Tibial nerve (tissue), 4 donors: ENCODE measurements around the gene PARP1. TPM values are rescaled to one million over a fixed set of nuclear protein-coding genes. Genes with fewer than 3 reads are reported as not detected.
"Not testable (repeated sequence)": the region's sequence is repeated elsewhere in the genome, so short reads cannot be mapped to it uniquely, and the experiment has no call there.

ENCODE experiments used
- DNase-seq, 2 donors: peaks; one replicate each; pipeline ENCODE4 v3.0.0-alpha.2; 2019; ENCODE audit warnings: low spot score in 2 of 2
- H3K27ac ChIP-seq, 4 donors: fragments of 200-600 bp; sonication (generic) in 3 of 4; one replicate each; pipeline ENCODE4 v1.5.1; 2017 to 2019; ENCODE audit warnings: mild to moderate bottlenecking in 1 of 4
- H3K27me3 ChIP-seq, 2 donors: fragments of 200-600 bp; sonication (generic) in 1 of 2; one replicate each; pipeline versions ENCODE4 v1.5.1 to v1.6.0; 2017 to 2019
- H3K36me3 ChIP-seq, 3 donors: fragments of 200-600 bp; sonication (generic); one replicate each; pipeline ENCODE4 v1.5.1; 2018 to 2019
- H3K4me1 ChIP-seq, 4 donors: fragments of 200-600 bp; sonication (generic) in 3 of 4; one replicate each; pipeline ENCODE4 v1.5.1; 2017 to 2019
- H3K4me3 ChIP-seq, 4 donors: fragments of 200-600 bp; sonication (generic) in 3 of 4; one replicate each; pipeline ENCODE4 v1.5.1; 2017 to 2019; ENCODE audit warnings: mild to moderate bottlenecking in 1 of 4, moderate library complexity in 1 of 4
- H3K9me3 ChIP-seq, 4 donors: fragments of 200-600 bp; sonication (generic) in 3 of 4; one replicate each; pipeline ENCODE4 v1.5.1; 2017 to 2019
- EP300 ChIP-seq, 2 donors: sonication (generic); formaldehyde crosslinking; IDR thresholded peaks; one replicate each; pipeline ENCODE4 v1.6.1; 2017; ENCODE audit warnings: antibody characterized with exemption in 2 of 2, mild to moderate bottlenecking in 1 of 2
- POLR2A ChIP-seq, 2 donors: fragments of 450-650 bp; IDR thresholded peaks; one replicate each; pipeline ENCODE4 v1.6.1; 2017; ENCODE audit warnings: antibody characterized with exemption in 2 of 2, mild to moderate bottlenecking in 2 of 2, moderate library complexity in 2 of 2
- WGBS, 2 donors: methylation state at CpG; one replicate each; pipeline ENCODE4 v1.1.5; 2018; 5-methylcytosine and 5-hydroxymethylcytosine counted together
- total RNA-seq, 4 donors: library from RNA; depleted of rRNA; stranded (reverse); fragments of >200 nt; gene quantifications; one replicate each; pipeline ENCODE4 v1.1.0, GENCODE V29; 2016
- TF ChIP-seq, protein P1 (sequence below), 5 experiments: fragments of 200-600 bp in 3 of 5; fragments of 450-650 bp in 2 of 5; sonication (generic) in 3 of 5; IDR thresholded peaks; one replicate each; pipeline ENCODE4 v1.5.1; 2016 to 2019; ENCODE audit warnings: antibody characterized with exemption in 5 of 5, mild to moderate bottlenecking in 3 of 5, moderate library complexity in 2 of 5

The PARP1 gene
- total RNA-seq, 4 donors from 2014 or later: 91.5 to 117 (median 99.5) TPM

DNA sequence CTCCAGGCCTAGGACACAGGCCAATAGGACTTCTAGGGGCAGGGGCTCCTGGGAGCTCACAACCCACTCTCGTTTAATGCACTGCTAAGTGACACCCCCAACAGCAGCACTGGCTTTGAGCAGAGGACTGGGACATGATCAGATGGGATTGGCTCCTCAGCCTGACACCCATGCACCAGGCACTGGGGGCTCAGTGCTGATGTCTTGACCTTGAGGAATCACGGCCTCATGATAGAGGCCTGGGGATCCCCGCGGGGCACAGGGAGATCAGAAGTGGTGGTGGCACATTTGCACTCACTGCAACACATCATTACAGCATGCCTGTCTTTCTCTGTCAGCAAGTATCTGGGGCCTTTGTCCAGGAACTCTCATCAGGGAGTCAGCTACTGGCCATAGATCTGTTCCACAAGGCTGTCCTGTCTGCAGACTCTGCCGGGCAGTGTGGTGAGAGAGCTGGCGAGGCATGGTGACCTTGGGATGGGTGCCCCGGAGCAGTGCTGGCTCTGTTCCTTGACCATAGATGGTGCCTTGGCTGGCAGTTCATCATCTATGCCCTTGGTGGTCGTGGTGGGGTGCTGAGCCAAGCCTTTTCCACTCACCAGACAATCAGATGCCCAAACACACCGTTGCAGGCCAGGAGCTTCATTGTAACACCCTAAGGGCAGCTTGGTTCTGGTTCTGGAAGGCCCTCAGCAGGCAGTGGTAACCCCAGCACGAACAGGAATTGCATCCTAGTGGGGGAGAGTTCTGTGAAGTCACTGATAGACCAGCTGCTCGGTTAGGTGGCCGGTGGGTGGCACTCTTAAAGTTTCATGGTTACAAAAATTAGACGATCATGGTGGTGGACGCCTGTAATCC, 22.2 kb upstream of the PARP1 start:
- Histone ChIP-seq H3K4me3 (no peak overlapping the region), H3K36me3 (no peaks in the 10 kb centered on the region), H3K27ac (no peak overlapping the region), H3K4me1 (peaks cover 0 to 4% (median 0%) of the 10 kb centered on the region in 4 donors), H3K9me3 (no peaks in the 10 kb centered on the region), H3K27me3 (no peaks in the 10 kb centered on the region)
- TF ChIP-seq POLR2A (IDR thresholded peaks at IDR 0.05) (no peak), EP300 (IDR thresholded peaks at IDR 0.05) (no peak)
- TF ChIP-seq, protein P1, sequence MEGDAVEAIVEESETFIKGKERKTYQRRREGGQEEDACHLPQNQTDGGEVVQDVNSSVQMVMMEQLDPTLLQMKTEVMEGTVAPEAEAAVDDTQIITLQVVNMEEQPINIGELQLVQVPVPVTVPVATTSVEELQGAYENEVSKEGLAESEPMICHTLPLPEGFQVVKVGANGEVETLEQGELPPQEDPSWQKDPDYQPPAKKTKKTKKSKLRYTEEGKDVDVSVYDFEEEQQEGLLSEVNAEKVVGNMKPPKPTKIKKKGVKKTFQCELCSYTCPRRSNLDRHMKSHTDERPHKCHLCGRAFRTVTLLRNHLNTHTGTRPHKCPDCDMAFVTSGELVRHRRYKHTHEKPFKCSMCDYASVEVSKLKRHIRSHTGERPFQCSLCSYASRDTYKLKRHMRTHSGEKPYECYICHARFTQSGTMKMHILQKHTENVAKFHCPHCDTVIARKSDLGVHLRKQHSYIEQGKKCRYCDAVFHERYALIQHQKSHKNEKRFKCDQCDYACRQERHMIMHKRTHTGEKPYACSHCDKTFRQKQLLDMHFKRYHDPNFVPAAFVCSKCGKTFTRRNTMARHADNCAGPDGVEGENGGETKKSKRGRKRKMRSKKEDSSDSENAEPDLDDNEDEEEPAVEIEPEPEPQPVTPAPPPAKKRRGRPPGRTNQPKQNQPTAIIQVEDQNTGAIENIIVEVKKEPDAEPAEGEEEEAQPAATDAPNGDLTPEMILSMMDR (IDR thresholded peaks at IDR 0.05): no peak
- 80 to 86% methylated on average over 11 to 14 of the region's 14 CpGs for WGBS, 2 donors
- DNase-seq: no peak

DNA sequence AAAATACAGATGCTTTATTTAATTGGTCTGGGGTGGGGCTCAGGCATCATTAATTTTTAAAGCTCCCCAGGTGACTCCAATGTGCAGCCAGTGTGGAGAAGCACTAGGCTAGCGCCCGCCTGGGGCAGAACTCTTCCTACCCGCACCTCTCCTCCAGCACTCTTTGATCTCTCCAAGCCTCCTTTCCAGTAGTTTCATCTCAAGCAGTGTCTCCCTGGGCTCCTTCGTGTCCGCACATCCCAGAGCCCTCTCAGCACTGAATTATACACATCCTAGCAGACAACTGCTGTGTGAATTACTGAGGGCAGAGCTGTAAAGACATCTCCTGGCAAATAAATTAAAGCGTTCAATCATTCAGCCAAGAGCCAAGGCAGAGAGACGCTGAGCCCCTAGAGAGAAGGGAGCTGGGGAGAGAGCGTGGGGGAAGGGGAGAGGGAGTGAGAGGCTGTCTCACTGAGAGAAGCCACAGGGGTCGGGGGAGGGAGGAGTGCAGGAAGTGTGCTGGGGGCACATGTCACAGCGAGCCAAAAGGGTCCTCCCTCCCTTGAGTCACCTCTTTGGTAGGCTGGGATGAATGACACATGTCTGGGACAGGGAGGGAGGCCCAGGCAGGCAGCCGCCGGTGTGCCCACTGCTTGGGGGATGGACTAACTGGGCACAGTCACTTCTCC, 21.0 kb upstream of the PARP1 start:
- H3K4me1 ChIP-seq: peaks cover 0 to 9% (median 0%) of the 10 kb centered on the region in 4 donors
- TF ChIP-seq POLR2A (IDR thresholded peaks at IDR 0.05) (no peak), EP300 (IDR thresholded peaks at IDR 0.05) (no peak)
- TF ChIP-seq, protein P1 (IDR thresholded peaks at IDR 0.05): no peak
- H3K27ac ChIP-seq: no peak overlapping the region
- no peaks in the 10 kb centered on the region for H3K36me3 ChIP-seq
- no peak for DNase-seq
- H3K4me3 ChIP-seq: no peak overlapping the region
- WGBS, 2 donors: 49 to 52% methylated on average over 12 of the region's 12 CpGs
- no peaks in the 10 kb centered on the region for H3K9me3 ChIP-seq
- H3K27me3 ChIP-seq: no peaks in the 10 kb centered on the region

DNA sequence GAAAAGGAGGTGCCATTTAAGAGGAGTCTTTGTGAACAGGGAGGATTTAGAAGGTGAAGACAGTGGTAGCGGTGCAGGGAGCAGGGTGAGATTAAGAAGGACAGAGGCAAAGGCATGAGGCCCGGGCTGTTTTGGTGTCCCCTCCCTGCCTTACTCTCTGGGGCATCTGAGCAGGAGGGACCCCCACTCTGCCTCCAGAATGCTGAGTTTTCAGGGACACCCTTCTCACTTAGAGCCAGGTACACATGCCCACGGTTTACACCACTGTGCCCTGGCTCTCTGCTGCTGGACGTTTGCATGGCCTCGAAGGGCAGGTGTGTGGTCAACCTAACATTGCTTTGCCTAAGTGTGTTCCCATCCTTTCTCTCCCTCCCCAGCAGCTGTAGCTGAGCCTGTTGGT, 20.5 kb upstream of the PARP1 start:
- WGBS, 2 donors: 60 to 62% methylated on average over 5 of the region's 5 CpGs
- Histone ChIP-seq H3K27ac (no peak overlapping the region), H3K27me3 (no peaks in the 10 kb centered on the region), H3K4me3 (no peak overlapping the region), H3K36me3 (no peaks in the 10 kb centered on the region), H3K9me3 (no peaks in the 10 kb centered on the region), H3K4me1 (peaks cover 0 to 9% (median 0%) of the 10 kb centered on the region in 4 donors)
- TF ChIP-seq EP300 (IDR thresholded peaks at IDR 0.05) (no peak), POLR2A (IDR thresholded peaks at IDR 0.05) (no peak)
- TF ChIP-seq, protein P1 (IDR thresholded peaks at IDR 0.05): no peak
- DNase-seq: no peak

DNA sequence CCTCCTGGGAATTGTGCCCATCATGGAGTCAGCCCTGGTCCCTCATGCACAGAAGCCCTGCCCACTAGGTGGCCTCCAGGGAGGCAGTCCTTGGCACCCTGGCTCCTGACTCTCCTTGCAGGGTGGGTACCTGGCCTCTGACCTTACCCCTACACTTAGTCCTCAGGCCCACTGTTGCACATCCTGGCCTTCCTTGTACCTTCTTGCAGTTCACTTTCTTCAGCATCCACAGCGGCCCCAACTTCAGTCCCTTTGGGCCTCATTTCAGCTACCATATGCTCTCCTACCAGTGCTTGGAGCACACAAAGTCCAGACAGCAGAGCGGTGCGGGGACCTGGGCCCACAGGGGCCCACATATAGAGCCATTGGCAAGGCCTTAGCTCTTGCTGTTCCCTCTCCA, 19.2 kb upstream of the PARP1 start:
- Histone ChIP-seq H3K4me3 (no peak overlapping the region), H3K27me3 (no peaks in the 10 kb centered on the region), H3K36me3 (no peaks in the 10 kb centered on the region), H3K9me3 (no peaks in the 10 kb centered on the region), H3K27ac (no peak overlapping the region), H3K4me1 (peaks cover 0 to 9% (median 0%) of the 10 kb centered on the region in 4 donors)
- WGBS, 2 donors: 82 to 96% methylated on average over 3 of the region's 3 CpGs
- DNase-seq: no peak
- TF ChIP-seq EP300 (IDR thresholded peaks at IDR 0.05) (no peak), POLR2A (IDR thresholded peaks at IDR 0.05) (no peak)
- TF ChIP-seq, protein P1 (IDR thresholded peaks at IDR 0.05): no peak

DNA sequence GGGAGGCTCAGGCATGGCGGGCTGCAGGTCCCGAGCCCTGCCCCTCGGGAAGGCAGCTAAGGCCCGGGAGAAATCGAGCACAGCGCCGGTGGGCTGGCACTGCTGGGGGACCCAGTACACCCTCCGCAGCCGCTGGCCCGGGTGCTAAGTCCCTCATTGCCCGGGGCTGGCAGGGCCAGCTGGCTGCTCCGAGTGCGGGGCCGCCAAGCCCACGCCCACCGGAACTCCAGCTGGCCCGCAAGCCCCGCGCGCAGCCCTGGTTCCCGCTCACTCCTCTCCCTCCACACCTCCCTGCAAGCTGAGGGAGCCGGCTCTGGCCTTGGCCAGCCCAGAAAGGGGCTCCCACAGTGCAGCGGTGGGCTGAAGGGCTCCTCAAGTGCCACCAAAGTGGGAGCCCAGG, 18.5 kb upstream of the PARP1 start:
- not testable (repeated sequence) for H3K4me3 ChIP-seq, H3K9me3 ChIP-seq, H3K27ac ChIP-seq, H3K4me1 ChIP-seq, H3K27me3 ChIP-seq, H3K36me3 ChIP-seq, DNase-seq
- WGBS, 2 donors: 96 to 100% methylated on average over 12 to 15 of the region's 23 CpGs
